KMS-11 (cell line): Measurements from ENCODE around the gene CTXN3.

Experiments
- H2AFZ ChIP-seq: fragments of 200-600 bp; sonication (generic); 2 replicates; pipeline ENCODE4 v1.6.1; 2016; ENCODE audit warnings: antibody characterized with exemption, mixed run types, low read depth
- H3K27ac ChIP-seq: fragments of 200-600 bp; sonication (generic); 2 replicates; pipeline ENCODE4 v1.6.1; 2016; ENCODE audit warnings: mild to moderate bottlenecking, mixed run types
- H3K27me3 ChIP-seq: fragments of 200-600 bp; sonication (generic); 2 replicates; pipeline ENCODE4 v1.6.1; 2017; ENCODE audit warnings: mild to moderate bottlenecking, low read depth, mixed run types, moderate library complexity; ENCODE audit not compliant: insufficient read depth
- H3K36me3 ChIP-seq: fragments of 200-600 bp; sonication (generic); 2 replicates; pipeline ENCODE4 v1.6.1; 2017; ENCODE audit warnings: mild to moderate bottlenecking, mixed run types; ENCODE audit not compliant: insufficient read depth
- H3K4me1 ChIP-seq: fragments of 200-600 bp; sonication (generic); 2 replicates; pipeline ENCODE4 v1.6.1; 2016; ENCODE audit warnings: mild to moderate bottlenecking, low read depth, mixed run types; ENCODE audit not compliant: poor library complexity, severe bottlenecking
- H3K4me2 ChIP-seq: fragments of 200-600 bp; sonication (generic); 2 replicates; pipeline ENCODE4 v1.7.0; 2016; ENCODE audit warnings: mild to moderate bottlenecking, mixed run types
- H3K4me3 ChIP-seq: fragments of 200-600 bp; sonication (generic); IDR thresholded peaks from 2 replicates; pipeline ENCODE4 v1.6.1; 2017; ENCODE audit warnings: low read depth, low read length, mixed read lengths; ENCODE audit not compliant: insufficient read depth
- H3K79me2 ChIP-seq: fragments of 200-600 bp; sonication (generic); 2 replicates; pipeline ENCODE4 v1.6.1; 2016; ENCODE audit warnings: low read depth, mixed run types; ENCODE audit not compliant: insufficient read depth
- H3K9ac ChIP-seq: fragments of 200-600 bp; sonication (generic); 2 replicates; pipeline ENCODE4 v1.6.1; 2016; ENCODE audit warnings: mild to moderate bottlenecking, mixed run types
- H4K20me1 ChIP-seq: fragments of 200-600 bp; sonication (generic); 2 replicates; pipeline ENCODE4 v1.6.1; 2016; ENCODE audit warnings: mild to moderate bottlenecking, mixed run types; ENCODE audit not compliant: insufficient read depth
- TF ChIP-seq, protein P1 (sequence below): fragments of 200-600 bp; sonication (generic); conservative IDR thresholded peaks from 2 replicates; pipeline ENCODE4 v1.6.1; 2017; ENCODE audit warnings: low read depth, mild to moderate bottlenecking, antibody characterized with exemption, low read length, moderate library complexity, mixed read lengths

Gene CTXN3

DNA sequence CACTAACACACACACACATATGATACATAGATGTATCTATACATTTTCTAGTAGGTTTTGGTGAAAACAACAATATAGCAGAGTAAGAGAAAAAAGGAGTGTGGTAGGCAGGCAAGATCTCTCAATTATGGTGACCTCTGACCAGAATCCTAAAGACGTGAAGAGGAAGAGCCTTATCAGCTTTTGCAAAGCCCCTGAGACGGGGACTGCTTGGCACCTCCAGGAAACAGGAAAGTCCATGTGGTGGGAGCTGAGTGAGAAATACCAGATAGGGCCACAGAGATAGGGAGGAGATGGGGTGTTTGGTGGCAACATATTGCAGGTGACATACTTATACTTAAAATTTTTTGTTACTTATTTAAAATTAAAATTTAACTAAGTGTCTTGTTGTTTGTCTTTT, 39.9 kb upstream of the CTXN3 start:
- Histone ChIP-seq H3K27ac (no peak overlapping the region), H2AFZ (no peak overlapping the region), H3K9ac (no peak overlapping the region), H3K79me2 (no peaks in the 10 kb centered on the region), H4K20me1 (no peaks in the 10 kb centered on the region), H3K36me3 (no peaks in the 10 kb centered on the region), H3K4me2 (no peak overlapping the region), H3K4me3 (no peak overlapping the region), H3K27me3 (no peaks in the 10 kb centered on the region), H3K4me1 (no peaks in the 10 kb centered on the region)
- TF ChIP-seq, protein P1, sequence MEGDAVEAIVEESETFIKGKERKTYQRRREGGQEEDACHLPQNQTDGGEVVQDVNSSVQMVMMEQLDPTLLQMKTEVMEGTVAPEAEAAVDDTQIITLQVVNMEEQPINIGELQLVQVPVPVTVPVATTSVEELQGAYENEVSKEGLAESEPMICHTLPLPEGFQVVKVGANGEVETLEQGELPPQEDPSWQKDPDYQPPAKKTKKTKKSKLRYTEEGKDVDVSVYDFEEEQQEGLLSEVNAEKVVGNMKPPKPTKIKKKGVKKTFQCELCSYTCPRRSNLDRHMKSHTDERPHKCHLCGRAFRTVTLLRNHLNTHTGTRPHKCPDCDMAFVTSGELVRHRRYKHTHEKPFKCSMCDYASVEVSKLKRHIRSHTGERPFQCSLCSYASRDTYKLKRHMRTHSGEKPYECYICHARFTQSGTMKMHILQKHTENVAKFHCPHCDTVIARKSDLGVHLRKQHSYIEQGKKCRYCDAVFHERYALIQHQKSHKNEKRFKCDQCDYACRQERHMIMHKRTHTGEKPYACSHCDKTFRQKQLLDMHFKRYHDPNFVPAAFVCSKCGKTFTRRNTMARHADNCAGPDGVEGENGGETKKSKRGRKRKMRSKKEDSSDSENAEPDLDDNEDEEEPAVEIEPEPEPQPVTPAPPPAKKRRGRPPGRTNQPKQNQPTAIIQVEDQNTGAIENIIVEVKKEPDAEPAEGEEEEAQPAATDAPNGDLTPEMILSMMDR: no peak

DNA sequence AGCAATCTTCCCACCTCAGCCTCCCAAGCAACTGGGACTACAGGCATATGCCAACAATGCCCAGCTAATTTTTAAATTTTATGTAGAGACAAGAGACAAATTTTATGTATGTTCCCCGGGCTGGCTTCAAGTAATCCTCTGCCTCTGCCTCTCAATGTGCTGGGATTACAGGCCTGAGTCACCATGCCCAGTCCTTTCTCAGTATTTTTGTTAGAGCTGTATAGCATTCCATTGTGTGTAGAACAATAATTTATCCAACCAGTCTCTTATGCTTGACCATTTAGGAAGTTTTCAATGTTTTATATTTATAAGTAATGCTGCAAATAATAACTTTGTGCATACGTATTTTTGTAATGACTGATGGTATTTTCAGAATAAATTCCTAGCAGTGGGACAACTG, 38.9 kb upstream of the CTXN3 start:
- no peak overlapping the region for H3K27ac ChIP-seq
- H3K4me1 ChIP-seq: no peaks in the 10 kb centered on the region
- no peak overlapping the region for H3K4me3 ChIP-seq
- no peak overlapping the region for H3K9ac ChIP-seq
- no peaks in the 10 kb centered on the region for H3K36me3 ChIP-seq
- H3K4me2 ChIP-seq: no peak overlapping the region
- H3K79me2 ChIP-seq: no peaks in the 10 kb centered on the region
- no peaks in the 10 kb centered on the region for H3K27me3 ChIP-seq
- no peaks in the 10 kb centered on the region for H4K20me1 ChIP-seq
- TF ChIP-seq, protein P1: no peak
- H2AFZ ChIP-seq: no peak overlapping the region

DNA sequence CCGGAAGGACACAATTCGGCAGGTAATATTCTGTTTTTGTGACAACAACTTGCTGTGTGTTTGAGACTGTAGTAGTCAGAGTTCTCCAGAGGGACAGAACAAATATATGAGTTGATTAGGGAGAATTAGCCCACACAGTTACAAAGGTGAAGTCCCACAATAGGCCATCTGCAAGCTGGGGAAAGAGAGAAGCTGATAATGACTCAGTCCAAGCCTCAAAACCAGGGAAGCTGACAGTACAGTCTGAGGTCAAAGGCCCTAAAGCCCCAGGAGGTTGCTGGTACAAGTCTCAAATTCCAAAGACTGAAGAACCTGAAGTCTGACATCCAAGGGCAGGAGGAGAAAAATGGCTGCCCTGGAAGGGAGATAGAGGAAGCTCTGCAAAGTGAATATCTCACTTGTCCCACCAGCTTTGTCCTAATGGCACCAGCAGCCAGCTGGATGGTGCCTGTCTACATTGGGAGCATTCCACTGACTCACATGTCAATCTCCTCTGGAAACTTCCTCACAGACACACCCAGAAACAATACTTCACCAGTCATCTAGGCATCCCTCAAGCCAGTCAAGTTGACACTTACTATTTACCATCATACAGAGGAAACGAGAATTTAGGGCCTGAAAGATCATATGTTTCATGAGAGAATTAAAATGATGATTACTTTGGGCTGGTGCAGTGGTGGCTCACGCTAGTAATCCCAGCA, 36.3 kb upstream of the CTXN3 start:
- TF ChIP-seq, protein P1: no peak
- H3K9ac ChIP-seq: no peak overlapping the region
- H3K27me3 ChIP-seq: no peaks in the 10 kb centered on the region

GRCh38 chr5:127615916-127616315, 33.0 kb upstream of the CTXN3 start:
- Histone ChIP-seq H3K4me2 (no peak overlapping the region), H2AFZ (no peak overlapping the region), H3K79me2 (no peaks in the 10 kb centered on the region), H3K36me3 (no peaks in the 10 kb centered on the region), H3K4me3 (no peak overlapping the region), H3K27me3 (no peaks in the 10 kb centered on the region), H4K20me1 (no peaks in the 10 kb centered on the region), H3K9ac (no peak overlapping the region), H3K4me1 (no peaks in the 10 kb centered on the region), H3K27ac (no peak overlapping the region)
- TF ChIP-seq, protein P1: no peak

More for the DNA sequence above, 36.3 kb upstream of the CTXN3 start:
- H4K20me1 ChIP-seq: no peaks in the 10 kb centered on the region
- H3K4me1 ChIP-seq: no peaks in the 10 kb centered on the region
- no peak overlapping the region for H2AFZ ChIP-seq
- no peaks in the 10 kb centered on the region for H3K79me2 ChIP-seq
- H3K27ac ChIP-seq: no peak overlapping the region
- H3K4me3 ChIP-seq: no peak overlapping the region
- H3K36me3 ChIP-seq: no peaks in the 10 kb centered on the region
- H3K4me2 ChIP-seq: no peak overlapping the region
